IMR-90 (cell line): ENCODE measurements around the gene CTRB2. TPM values are rescaled to one million over a fixed set of nuclear protein-coding genes. Genes with fewer than 3 reads are reported as not detected.

Experiments
- ATAC-seq: fragments of 200-7000 bp; cut with Tn5 transposase; 2 replicates; pipeline ENCODE4 v1.9.1; 2020; ENCODE audit warnings: low read depth, mild to moderate bottlenecking, moderate library complexity
- BruUV-seq: library from RNA; stranded (reverse); fragments of 400-500 nt; replicated peaks from 2 replicates; lab custom pipeline; 2021; lab: Mats Ljungman, UMichigan
- CTCF ChIA-PET: fragments of 300-600 bp; formaldehyde crosslinking; extraction: SDS; loops from one replicate; lab custom pipeline; 2021; ENCODE audit warnings: antibody characterized with exemption; lab: Yijun Ruan, JAX
- POLR2A ChIA-PET: fragments of 300-600 bp; sonication (Branson Sonifier 250); formaldehyde crosslinking; loops from one replicate; lab custom pipeline; 2022; ENCODE audit warnings: antibody characterized with exemption; ENCODE audit not compliant: unreplicated experiment; lab: Charles Lee
- DNase-seq: peaks from one replicate; pipeline ENCODE4 v3.0.0; 2013
- H2AFZ ChIP-seq: replicated peaks from 2 replicates; pipeline ENCODE3; 2013; ENCODE audit warnings: low read length, mild to moderate bottlenecking; ENCODE audit not compliant: poor library complexity
- H2AK5ac ChIP-seq: 2 replicates; pipeline ENCODE4 v1.6.1; 2013; ENCODE audit warnings: low read depth, low read length, inconsistent platforms
- H2AK9ac ChIP-seq: replicated peaks from 2 replicates; pipeline ENCODE3; 2013; ENCODE audit warnings: mild to moderate bottlenecking, low read depth, low read length, moderate library complexity; ENCODE audit not compliant: poor library complexity
- H2BK120ac ChIP-seq: 2 replicates; pipeline ENCODE4 v1.6.1; 2013; ENCODE audit warnings: low read depth, low read length, inconsistent platforms
- H2BK15ac ChIP-seq: 3 replicates; pipeline ENCODE4 v1.6.1; 2013; ENCODE audit warnings: low read depth, low read length, inconsistent platforms
- H2BK20ac ChIP-seq: 2 replicates; pipeline ENCODE4 v1.6.1; 2013; ENCODE audit warnings: low read depth, mild to moderate bottlenecking, inconsistent platforms, low read length, moderate library complexity
- H2BK5ac ChIP-seq: 2 replicates; pipeline ENCODE4 v1.6.1; 2013; ENCODE audit warnings: mild to moderate bottlenecking, low read depth, low read length, inconsistent platforms; ENCODE audit not compliant: poor library complexity, severe bottlenecking
- H3K14ac ChIP-seq: replicated peaks from 2 replicates; pipeline ENCODE4 v1.6.1; 2013; ENCODE audit warnings: low read depth, low read length, inconsistent platforms
- H3K18ac ChIP-seq: 2 replicates; pipeline ENCODE4 v1.6.1; 2013; ENCODE audit warnings: low read depth, low read length, control low read depth
- H3K23ac ChIP-seq: 2 replicates; pipeline ENCODE4 v1.6.1; 2013; ENCODE audit warnings: low read depth, low read length, inconsistent platforms
- H3K27ac ChIP-seq: 2 replicates; pipeline ENCODE4 v1.5.1; 2013; ENCODE audit warnings: mild to moderate bottlenecking, control low read depth, low read length; ENCODE audit not compliant: insufficient read depth
- H3K27me3 ChIP-seq: 2 replicates; pipeline ENCODE4 v1.6.1; 2013; ENCODE audit warnings: low read length; ENCODE audit not compliant: control insufficient read depth, insufficient read depth
- H3K36me3 ChIP-seq: 2 replicates; pipeline ENCODE4 v1.6.1; 2013; ENCODE audit warnings: low read length, mixed read lengths; ENCODE audit not compliant: control insufficient read depth, insufficient read depth
- H3K4ac ChIP-seq: 2 replicates; pipeline ENCODE4 v1.6.1; 2013; ENCODE audit warnings: low read depth, low read length, inconsistent platforms
- H3K4me1 ChIP-seq: 2 replicates; pipeline ENCODE4 v1.6.1; 2013; ENCODE audit warnings: low read length, mixed read lengths; ENCODE audit not compliant: control insufficient read depth, insufficient read depth
- H3K4me2 ChIP-seq: 2 replicates; pipeline ENCODE4 v1.6.1; 2013; ENCODE audit warnings: low read depth, mild to moderate bottlenecking, control low read depth, low read length, moderate library complexity
- H3K4me3 ChIP-seq: 2 replicates; pipeline ENCODE4 v1.5.1; 2013; ENCODE audit warnings: low read depth, mild to moderate bottlenecking, control low read depth, low read length, moderate library complexity; ENCODE audit not compliant: insufficient read depth
- H3K56ac ChIP-seq: 2 replicates; pipeline ENCODE4 v1.6.1; 2013; ENCODE audit warnings: low read length, inconsistent platforms; ENCODE audit not compliant: insufficient read depth; ENCODE audit errors: extremely low read depth
- H3K79me1 ChIP-seq, 2 experiments: 2 replicates each; pipeline ENCODE4 v1.6.1; 2013; ENCODE audit warnings: low read length in 2 of 2, inconsistent platforms in 1 of 2, low read depth in 1 of 2
- H3K9ac ChIP-seq: 2 replicates; pipeline ENCODE4 v1.6.1; 2013; ENCODE audit warnings: low read depth, low read length, control low read depth
- H3K9me1 ChIP-seq: 2 replicates; pipeline ENCODE4 v1.6.1; 2013; ENCODE audit warnings: low read length, inconsistent platforms; ENCODE audit not compliant: insufficient read depth
- H3K9me3 ChIP-seq: 2 replicates; pipeline ENCODE4 v1.6.1; 2013; ENCODE audit warnings: low read length; ENCODE audit not compliant: control insufficient read depth, insufficient read depth
- H4K20me1 ChIP-seq: 2 replicates; pipeline ENCODE4 v1.6.1; 2013; ENCODE audit warnings: low read length, inconsistent platforms; ENCODE audit not compliant: insufficient read depth
- H4K5ac ChIP-seq: 2 replicates; pipeline ENCODE4 v1.6.1; 2013; ENCODE audit warnings: mild to moderate bottlenecking, low read depth, low read length, control low read depth
- H4K8ac ChIP-seq, 2 experiments: 2 replicates each; pipeline ENCODE4 v1.6.1; 2013; ENCODE audit warnings: low read depth in 2 of 2, low read length in 2 of 2, control low read depth in 1 of 2, inconsistent platforms in 1 of 2
- H4K91ac ChIP-seq: 2 replicates; pipeline ENCODE4 v1.6.1; 2013; ENCODE audit warnings: low read depth, low read length, inconsistent platforms; ENCODE audit not compliant: insufficient read depth
- BHLHE40 ChIP-seq: fragments of 150-350 bp; IDR thresholded peaks from 2 replicates; pipeline ENCODE4 v1.6.1; 2016; ENCODE audit warnings: mild to moderate bottlenecking, low read depth, low read length
- CEBPB ChIP-seq: IDR thresholded peaks from 2 replicates; pipeline ENCODE4 v1.6.1; 2012; ENCODE audit warnings: low read depth, low read length, improper control_type of control experiment
- CHD1 ChIP-seq: IDR thresholded peaks from 2 replicates; pipeline ENCODE4 v1.6.1; 2012; ENCODE audit warnings: low read depth, low read length, improper control_type of control experiment
- CTCF ChIP-seq: conservative IDR thresholded peaks from 2 replicates; pipeline ENCODE4 v1.5.1; 2012; ENCODE audit warnings: mild to moderate bottlenecking, low read depth, low read length, improper control_type of control experiment
- ELK1 ChIP-seq: fragments of 150-350 bp; IDR thresholded peaks from 2 replicates; pipeline ENCODE4 v1.6.1; 2016; ENCODE audit warnings: low read depth, mild to moderate bottlenecking, low read length, moderate library complexity, borderline replicate concordance
- FOS ChIP-seq: fragments of 150-350 bp; IDR thresholded peaks from 2 replicates; pipeline ENCODE4 v1.6.1; 2016; ENCODE audit warnings: low read depth, low read length
- MAFK ChIP-seq: IDR thresholded peaks from 2 replicates; pipeline ENCODE4 v1.6.1; 2012; ENCODE audit warnings: low read depth, low read length, improper control_type of control experiment
- MAZ ChIP-seq: IDR thresholded peaks from 2 replicates; pipeline ENCODE4 v1.6.1; 2012; ENCODE audit warnings: low read depth, mild to moderate bottlenecking, low read length, improper control_type of control experiment, moderate library complexity, borderline replicate concordance
- MXI1 ChIP-seq: IDR thresholded peaks from 2 replicates; pipeline ENCODE4 v1.6.1; 2012; ENCODE audit warnings: low read depth, mild to moderate bottlenecking, low read length, moderate library complexity, borderline replicate concordance
- NFE2L2 ChIP-seq: fragments of 150-350 bp; IDR thresholded peaks from 2 replicates; pipeline ENCODE4 v1.6.1; 2016; ENCODE audit warnings: low read depth, mild to moderate bottlenecking, low read length
- POLR2A ChIP-seq: IDR thresholded peaks from 2 replicates; pipeline ENCODE4 v1.6.1; 2012; ENCODE audit warnings: mild to moderate bottlenecking, low read depth, low read length
- RAD21 ChIP-seq: IDR thresholded peaks from 2 replicates; pipeline ENCODE4 v1.6.1; 2012; ENCODE audit warnings: low read length, improper control_type of control experiment
- RCOR1 ChIP-seq: IDR thresholded peaks from 2 replicates; pipeline ENCODE4 v1.6.1; 2012; ENCODE audit warnings: mild to moderate bottlenecking, low read length, improper control_type of control experiment; ENCODE audit not compliant: insufficient replicate concordance
- RFX5 ChIP-seq: IDR thresholded peaks from 2 replicates; pipeline ENCODE4 v1.8.0; 2012; ENCODE audit warnings: low read depth, mild to moderate bottlenecking, low read length, moderate library complexity
- SMC3 ChIP-seq: fragments of 150-350 bp; IDR thresholded peaks from 2 replicates; pipeline ENCODE4 v1.6.1; 2016; ENCODE audit warnings: low read depth, mild to moderate bottlenecking, antibody characterized with exemption, low read length, moderate library complexity
- USF2 ChIP-seq: fragments of 150-350 bp; IDR thresholded peaks from 2 replicates; pipeline ENCODE4 v1.6.1; 2017; ENCODE audit warnings: mild to moderate bottlenecking, antibody characterized with exemption, low read length, low read depth
- WGBS, 2 experiments: methylation state at CpG; one replicate each; pipeline versions ENCODE4 v1.1.5 to v1.1.7; 2013; ENCODE audit warnings: missing lambda C conversion rate in 2 of 2; ENCODE audit not compliant: insufficient read length in 1 of 2; ENCODE audit errors: extremely low coverage in 2 of 2; 5-methylcytosine and 5-hydroxymethylcytosine counted together
- dilution Hi-C: fragments of 300-500 bp; cut with HindIII; formaldehyde crosslinking; loops from one replicate; pipeline ENCODE4 v1.14.3; 2018; ENCODE audit warnings: low sequenced_read_pairs; ENCODE audit not compliant: unreplicated experiment
- in situ Hi-C: fragments of 300-500 bp; cut with MboI; formaldehyde crosslinking; loops from 3 replicates; pipeline ENCODE4 v1.14.3; 2019; ENCODE audit warnings: low sequenced_read_pairs, inconsistent platforms, mixed read lengths
- intact Hi-C: fragments of 100-400 bp; cut with micrococcal nuclease; formaldehyde crosslinking; loops from 2 replicates; pipeline ENCODE4 v1.10.0; 2022
- polyA plus RNA-seq, 3 experiments: library from polyadenylated mRNA; depleted of rRNA; stranded (reverse); fragments of >200 nt; gene quantifications; 2 replicates each; pipeline ENCODE4 v1.2.3, GENCODE V29; 2012; ENCODE audit warnings: low replicate concordance in 1 of 3
- total RNA-seq: library from RNA; depleted of rRNA; stranded (reverse); fragments of >200 nt; gene quantifications from 2 replicates; pipeline ENCODE4 v1.2.3, GENCODE V29; 2012

Gene CTRB2
- total and polyA plus RNA-seq, 2 of the 4 experiments (the other 2 are of a cell fraction), result not detected

GRCh38 chr16:75216576-75216975, 9.6 kb upstream of the CTRB2 start:
- Histone ChIP-seq H2BK20ac (no peak overlapping the region), H3K23ac (no peak overlapping the region), H3K18ac (no peak overlapping the region), H3K36me3 (no peaks in the 10 kb centered on the region), H3K56ac (no peak overlapping the region), H3K14ac (no peak overlapping the region), H3K27ac (no peak overlapping the region), H4K8ac (no peak overlapping the region), H2BK120ac (no peak overlapping the region), H4K5ac (no peak overlapping the region), H2BK5ac (no peak overlapping the region), H3K4me2 (no peak overlapping the region), H3K27me3 (0 out of 2 replicates have a peak, but pooled peaks cover 4% of the 10 kb centered on the region), H3K79me1 (no peaks in the 10 kb centered on the region), H2AFZ (no peak overlapping the region), H3K4ac (no peak overlapping the region), H4K20me1 (no peaks in the 10 kb centered on the region), H3K9ac (no peak overlapping the region), H2AK5ac (no peak overlapping the region), H4K91ac (no peak overlapping the region), H2BK15ac (no peak overlapping the region), H3K9me3 (no peaks in the 10 kb centered on the region), H3K9me1 (no peaks in the 10 kb centered on the region), H3K4me1 (no peaks in the 10 kb centered on the region), H3K4me3 (no peak overlapping the region), H2AK9ac (no peak overlapping the region)
- no peak for ATAC-seq
- intact Hi-C loops, result no loop called here
- no TSS peak for BruUV-seq
- ChIA-PET POLR2A (interaction anchor here (0.5 kb wide), 1 partner anchor 87 kb away, joined by 5 read pairs; no protein-coding TSS in a partner anchor), CTCF (no interaction called here)
- 83% methylated on average over 1 of the region's 7 CpGs; no CpG with 5 or more reads in 1 of the 2 experiments for WGBS, 2 experiments
- dilution Hi-C loops, result no loop called here
- DNase-seq, result no peak
- in situ Hi-C loops, result loop anchor here (25.0 kb wide), 2 partner anchors 371 to 546 kb away; no protein-coding TSS in a partner anchor
- TF ChIP-seq MAFK (no peak), CTCF (no peak), MXI1 (no peak), RAD21 (no peak), CEBPB (no peak), MAZ (no peak), ELK1 (no peak), BHLHE40 (no peak), RFX5 (no peak), CHD1 (no peak), NFE2L2 (no peak), FOS (no peak), SMC3 (no peak), USF2 (no peak), RCOR1 (no peak), POLR2A (no peak)
